OCI-LY3 (cell line): ENCODE results near the gene CACNG7.

Source experiments
- H2AFZ ChIP-seq: fragments of 200-600, 300-600 bp; shearing (Covaris generic); 2 replicates; pipeline ENCODE4 v1.6.0; 2014; ENCODE audit warnings: antibody characterized with exemption, low read depth, low read length
- H3K27ac ChIP-seq: fragments of 200-600, 300-600 bp; sonication (generic); 2 replicates; pipeline ENCODE4 v1.5.1; 2014; ENCODE audit warnings: mild to moderate bottlenecking, low read length, moderate library complexity, mixed read lengths
- H3K27me3 ChIP-seq: fragments of 200-600, 300-600 bp; sonication (generic); 2 replicates; pipeline ENCODE4 v1.6.1; 2014; ENCODE audit warnings: low read depth, low read length, mixed read lengths
- H3K36me3 ChIP-seq: fragments of 200-600, 300-600 bp; sonication (generic); replicated peaks from 2 replicates; pipeline ENCODE3; 2014; ENCODE audit warnings: low read depth, low read length, mixed read lengths
- H3K4me1 ChIP-seq: fragments of 300-600, 200-600 bp; sonication (generic); 2 replicates; pipeline ENCODE4 v1.6.1; 2014; ENCODE audit warnings: low read length, mixed read lengths
- H3K4me2 ChIP-seq: fragments of 200-600, 300-600 bp; sonication (generic); 2 replicates; pipeline ENCODE4 v1.6.1; 2014; ENCODE audit warnings: low read length, mixed read lengths
- H3K4me3 ChIP-seq: fragments of 300-600, 200-600 bp; sonication (generic); 2 replicates; pipeline ENCODE4 v1.5.1; 2014; ENCODE audit warnings: antibody characterized with exemption, mild to moderate bottlenecking, low read length, moderate library complexity
- H3K79me2 ChIP-seq: fragments of 300-600, 200-600 bp; shearing (Covaris generic); 2 replicates; pipeline ENCODE4 v1.6.1; 2014; ENCODE audit warnings: mild to moderate bottlenecking, low read length, mixed read lengths
- H3K9ac ChIP-seq: fragments of 300-600, 200-600 bp; shearing (Covaris generic); 2 replicates; pipeline ENCODE4 v1.6.0; 2014; ENCODE audit warnings: mild to moderate bottlenecking, low read length, moderate library complexity
- H3K9me3 ChIP-seq: fragments of 200-600, 300-600 bp; shearing (Covaris generic); 2 replicates; pipeline ENCODE4 v1.6.1; 2014; ENCODE audit warnings: low read length, mixed read lengths; ENCODE audit not compliant: insufficient read depth
- H4K20me1 ChIP-seq: fragments of 200-600, 300-600 bp; sonication (generic); 2 replicates; pipeline ENCODE4 v1.6.1; 2016; ENCODE audit warnings: low read length, mixed read lengths; ENCODE audit not compliant: insufficient read depth
- CTCF ChIP-seq: fragments of 200-600, 300-600 bp; sonication (generic); IDR thresholded peaks from 2 replicates; pipeline ENCODE4 v1.5.1; 2014; ENCODE audit warnings: antibody characterized with exemption, low read length, low read depth
- EZH2phosphoT487 ChIP-seq: fragments of 200-600 bp; shearing (Covaris generic); IDR thresholded peaks from 2 replicates; pipeline ENCODE4 v1.6.1; 2018; ENCODE audit warnings: antibody characterized with exemption, mixed run types, low read depth

Gene CACNG7

GRCh38 chr19:53905787-53906186 lies 3.3 kb upstream of the CACNG7 start:
- no peaks in the 10 kb centered on the region for H3K4me1 ChIP-seq
- no peak overlapping the region for H3K4me2 ChIP-seq
- no peak overlapping the region for H3K9ac ChIP-seq
- H4K20me1 ChIP-seq = no peaks in the 10 kb centered on the region
- H2AFZ ChIP-seq = no peak overlapping the region
- H3K9me3 ChIP-seq = no peaks in the 10 kb centered on the region
- no peaks in the 10 kb centered on the region for H3K36me3 ChIP-seq
- no peaks in the 10 kb centered on the region for H3K27me3 ChIP-seq
- H3K27ac ChIP-seq = no peak overlapping the region
- H3K79me2 ChIP-seq = no peaks in the 10 kb centered on the region
- H3K4me3 ChIP-seq = no peak overlapping the region
- no peak for TF ChIP-seq EZH2phosphoT487
- TF ChIP-seq CTCF = no peak

DNA sequence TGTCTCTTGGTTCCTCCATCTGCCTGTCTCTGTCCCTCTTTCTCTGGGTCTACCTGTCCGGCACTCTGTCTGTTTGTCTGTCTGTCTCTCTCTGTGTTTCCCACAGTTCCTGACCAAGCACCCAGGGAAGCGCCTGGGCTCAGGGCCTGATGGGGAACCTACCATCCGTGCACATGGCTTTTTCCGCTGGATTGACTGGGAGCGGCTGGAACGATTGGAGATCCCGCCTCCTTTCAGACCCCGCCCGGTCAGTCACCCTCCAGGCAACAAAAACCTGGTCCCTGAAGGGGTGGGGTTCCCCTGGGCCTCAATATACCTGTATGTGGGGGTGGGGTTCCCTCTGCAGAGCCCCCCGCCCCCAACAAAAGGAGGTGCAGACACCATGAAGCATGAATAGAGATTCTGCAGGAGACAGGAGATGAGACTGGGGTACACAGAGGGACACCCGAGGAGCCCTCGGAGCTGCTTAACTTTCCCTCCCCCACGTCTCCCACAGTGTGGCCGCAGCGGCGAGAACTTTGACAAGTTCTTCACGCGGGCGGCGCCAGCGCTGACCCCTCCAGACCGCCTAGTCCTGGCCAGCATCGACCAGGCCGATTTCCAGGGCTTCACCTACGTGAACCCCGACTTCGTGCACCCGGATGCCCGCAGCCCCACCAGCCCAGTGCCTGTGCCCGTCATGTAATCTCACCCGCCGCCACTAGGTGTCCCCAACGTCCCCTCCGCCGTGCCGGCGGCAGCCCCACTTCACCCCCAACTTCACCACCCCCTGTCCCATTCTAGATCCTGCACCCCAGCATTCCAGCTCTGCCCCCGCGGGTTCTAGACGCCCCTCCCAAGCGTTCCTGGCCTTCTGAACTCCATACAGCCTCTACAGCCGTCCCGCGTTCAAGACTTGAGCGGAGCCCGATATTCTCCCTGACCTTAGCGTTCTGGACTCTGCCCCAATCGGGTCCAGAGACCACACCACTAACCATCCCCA lies 2.6 kb upstream of the CACNG7 start:
- TF ChIP-seq CTCF = peak; percentile 43
- no peak for TF ChIP-seq EZH2phosphoT487
- Histone ChIP-seq H2AFZ (no peak overlapping the region), H3K9me3 (no peaks in the 10 kb centered on the region), H3K4me3 (no peak overlapping the region), H3K27ac (no peak overlapping the region), H3K9ac (no peak overlapping the region), H3K4me2 (no peak overlapping the region), H4K20me1 (no peaks in the 10 kb centered on the region), H3K4me1 (no peaks in the 10 kb centered on the region), H3K79me2 (no peaks in the 10 kb centered on the region), H3K36me3 (no peaks in the 10 kb centered on the region), H3K27me3 (no peaks in the 10 kb centered on the region)

DNA sequence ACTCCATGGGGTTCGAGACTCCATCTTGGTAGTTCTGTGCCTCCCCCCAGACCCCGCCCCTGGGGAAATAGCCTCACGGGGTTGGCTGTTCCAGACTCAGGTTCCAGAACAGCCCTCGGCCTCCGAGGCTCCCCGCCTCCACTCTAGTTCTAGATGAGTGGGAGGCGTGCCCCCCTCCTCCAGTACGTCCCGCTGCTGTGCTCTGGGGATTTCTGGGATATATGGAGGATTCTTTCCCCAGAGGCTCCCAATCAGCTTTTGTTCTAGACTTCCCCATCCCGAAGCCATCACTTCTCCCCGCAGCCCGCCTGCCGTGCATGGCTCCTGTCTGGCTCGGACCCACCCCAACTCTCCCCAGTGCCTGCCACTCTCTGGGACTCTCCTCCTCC lies 1.9 kb upstream of the CACNG7 start:
- Histone ChIP-seq H4K20me1 (no peaks in the 10 kb centered on the region), H3K4me3 (no peak overlapping the region), H3K4me1 (no peaks in the 10 kb centered on the region), H3K4me2 (no peak overlapping the region), H3K36me3 (no peaks in the 10 kb centered on the region), H2AFZ (no peak overlapping the region), H3K9ac (no peak overlapping the region), H3K27ac (no peak overlapping the region), H3K27me3 (no peaks in the 10 kb centered on the region), H3K9me3 (no peaks in the 10 kb centered on the region), H3K79me2 (no peaks in the 10 kb centered on the region)
- TF ChIP-seq EZH2phosphoT487 (no peak), CTCF (no peak)

DNA sequence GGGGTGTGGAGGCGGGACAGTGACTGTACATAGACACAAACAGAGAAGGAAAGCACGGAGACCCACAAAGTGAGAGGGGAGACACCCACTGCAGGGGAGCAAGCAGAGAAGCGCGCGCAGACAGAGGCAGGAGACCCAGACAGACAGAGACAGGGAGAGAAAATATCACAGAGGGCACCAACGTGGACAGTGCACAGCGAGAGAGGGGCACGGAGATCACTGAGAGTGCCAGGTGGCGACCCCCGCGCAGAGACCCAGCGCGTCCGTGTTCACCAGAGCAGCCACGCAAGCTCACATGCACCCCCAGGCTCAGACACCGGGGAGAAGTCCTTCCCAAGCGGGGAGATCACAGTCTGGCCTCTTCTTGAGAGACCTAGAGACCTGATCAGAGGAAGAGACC lies 1.4 kb upstream of the CACNG7 start:
- Histone ChIP-seq H4K20me1 (no peaks in the 10 kb centered on the region), H3K27me3 (no peaks in the 10 kb centered on the region), H3K4me1 (no peaks in the 10 kb centered on the region), H3K36me3 (no peaks in the 10 kb centered on the region), H3K9ac (no peak overlapping the region), H3K4me2 (no peak overlapping the region), H3K4me3 (no peak overlapping the region), H3K79me2 (no peaks in the 10 kb centered on the region), H3K27ac (no peak overlapping the region), H3K9me3 (no peaks in the 10 kb centered on the region), H2AFZ (no peak overlapping the region)
- TF ChIP-seq EZH2phosphoT487 = no peak
- TF ChIP-seq CTCF = no peak
